ENCODE measurements around the gene TBC1D5.
A peak's percentile ranks its signal among the peaks of the same experiment; 100 is the strongest.

The TBC1D5 gene

GRCh38 chr3:17207979-17208378 is 534.5 kb downstream of the TBC1D5 start:
- Histone ChIP-seq H3K4me1 (ENCODE audit: control insufficient read depth, insufficient read depth, low read depth, low read length) (no peaks in the 10 kb centered on the region), H2AK5ac (ENCODE audit: low read length, severe bottlenecking) (no peak overlapping the region), H3K36me3 (ENCODE audit: control insufficient read depth in 1 of 2, insufficient read depth in 2 of 2, low read depth in 1 of 2, low read length in 2 of 2) (peaks cover 0 to 13% of the 10 kb centered on the region in 2 experiments), H4K91ac (ENCODE audit: low read length) (peak overlapping the region; percentile 15), H3K14ac (ENCODE audit: low read length in 2 of 2) (no peak overlapping the region), H2BK15ac (ENCODE audit: low read depth, poor library complexity, severe bottlenecking) (no peak overlapping the region), H2BK12ac (ENCODE audit: low read length in 2 of 2) (no peak overlapping the region), H3K4me3 (ENCODE audit: insufficient read depth in 1 of 2, low read depth in 1 of 2, low read length in 2 of 2) (no peak overlapping the region), H3K4ac (ENCODE audit: low read depth in 1 of 2, low read length in 2 of 2) (no peak overlapping the region), H3K9me3 (ENCODE audit: control insufficient read depth, low read length) (no peaks in the 10 kb centered on the region), H2AFZ (ENCODE audit: low read depth, low read length) (no peak overlapping the region), H4K8ac (ENCODE audit: low read length) (no peak overlapping the region), H2BK5ac (ENCODE audit: low read depth, low read length, poor library complexity, severe bottlenecking) (no peak overlapping the region), H3K18ac (ENCODE audit: low read depth in 1 of 2, low read length in 2 of 2) (no peak overlapping the region), H2BK120ac (ENCODE audit: low read depth, low read length) (no peak overlapping the region), H3K23ac (ENCODE audit: low read length in 2 of 2) (no peak overlapping the region), H3K9ac (ENCODE audit: low read length) (no peak overlapping the region), H3K27ac (ENCODE audit: low read length, poor library complexity, severe bottlenecking) (no peak overlapping the region), H3K79me1 (replicated peaks; ENCODE audit: low read length, poor library complexity, severe bottlenecking) (no peaks in the 10 kb centered on the region), H3K4me2 (ENCODE audit: low read length, poor library complexity, severe bottlenecking) (no peak overlapping the region), H3K27me3 (ENCODE audit: control insufficient read depth in 1 of 2, insufficient read depth in 1 of 2, low read length in 2 of 2) (no peaks in the 10 kb centered on the region)
- over 99% methylated on average over 4 of the region's 4 CpGs for WGBS
- DNase-seq, result no peak

DNA sequence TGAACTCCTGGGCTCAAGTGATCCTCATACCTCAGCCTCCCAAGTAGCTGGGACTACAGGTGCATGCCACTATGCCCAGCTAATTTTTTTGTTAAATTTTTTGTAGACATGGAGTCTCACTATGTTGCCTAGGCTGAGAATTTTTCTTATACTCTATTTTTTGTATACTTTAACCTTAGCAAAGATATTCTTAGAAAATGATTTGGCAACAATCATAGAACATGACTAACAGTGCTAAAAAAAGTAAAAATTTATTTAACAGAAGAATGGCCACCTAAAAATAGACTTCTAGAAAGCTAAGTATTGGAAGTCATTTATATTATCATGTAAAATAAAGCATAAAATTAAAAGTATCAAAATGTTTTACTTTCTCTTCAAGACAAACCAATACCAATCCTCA is 535.4 kb downstream of the TBC1D5 start:
- Histone ChIP-seq H3K9ac (ENCODE audit: low read length) (no peak overlapping the region), H3K36me3 (ENCODE audit: control insufficient read depth in 1 of 2, insufficient read depth in 2 of 2, low read depth in 1 of 2, low read length in 2 of 2) (peaks cover 5 to 11% of the 10 kb centered on the region in 2 experiments), H3K27me3 (ENCODE audit: control insufficient read depth in 1 of 2, insufficient read depth in 1 of 2, low read length in 2 of 2) (no peaks in the 10 kb centered on the region), H3K4ac (ENCODE audit: low read depth in 1 of 2, low read length in 2 of 2) (no peak overlapping the region), H3K9me3 (ENCODE audit: control insufficient read depth, low read length) (peaks cover 4% of the 10 kb centered on the region), H2BK120ac (ENCODE audit: low read depth, low read length) (no peak overlapping the region), H2BK15ac (ENCODE audit: low read depth, poor library complexity, severe bottlenecking) (no peak overlapping the region), H3K27ac (ENCODE audit: low read length, poor library complexity, severe bottlenecking) (no peak overlapping the region), H2BK12ac (ENCODE audit: low read length in 2 of 2) (no peak overlapping the region), H4K91ac (ENCODE audit: low read length) (no peak overlapping the region), H2BK5ac (ENCODE audit: low read depth, low read length, poor library complexity, severe bottlenecking) (no peak overlapping the region), H4K8ac (ENCODE audit: low read length) (no peak overlapping the region), H3K4me1 (ENCODE audit: control insufficient read depth, insufficient read depth, low read depth, low read length) (no peaks in the 10 kb centered on the region), H2AFZ (ENCODE audit: low read depth, low read length) (no peak overlapping the region), H3K18ac (ENCODE audit: low read depth in 1 of 2, low read length in 2 of 2) (no peak overlapping the region), H3K4me2 (ENCODE audit: low read length, poor library complexity, severe bottlenecking) (no peak overlapping the region), H3K14ac (ENCODE audit: low read length in 2 of 2) (no peak overlapping the region), H2AK5ac (ENCODE audit: low read length, severe bottlenecking) (no peak overlapping the region), H3K23ac (ENCODE audit: low read length in 2 of 2) (no peak overlapping the region), H3K4me3 (ENCODE audit: insufficient read depth in 1 of 2, low read depth in 1 of 2, low read length in 2 of 2) (no peak overlapping the region), H3K79me1 (replicated peaks; ENCODE audit: low read length, poor library complexity, severe bottlenecking) (no peaks in the 10 kb centered on the region)
- DNase-seq, result no peak

- 70% methylated on average over 2 of the region's 3 CpGs for WGBS
- H3K4ac ChIP-seq (ENCODE audit: low read depth in 1 of 2, low read length in 2 of 2), result no peak overlapping the region
- no peak overlapping the region for H3K4me2 ChIP-seq (ENCODE audit: low read length, poor library complexity, severe bottlenecking)
- H3K79me1 ChIP-seq (replicated peaks; ENCODE audit: low read length, poor library complexity, severe bottlenecking), result no peaks in the 10 kb centered on the region
- no peaks in the 10 kb centered on the region for H3K27me3 ChIP-seq (ENCODE audit: control insufficient read depth in 1 of 2, insufficient read depth in 1 of 2, low read length in 2 of 2)
- no peak overlapping the region for H2AFZ ChIP-seq (ENCODE audit: low read depth, low read length)
- H4K8ac ChIP-seq (ENCODE audit: low read length), result no peak overlapping the region
- H3K27ac ChIP-seq (ENCODE audit: low read length, poor library complexity, severe bottlenecking), result no peak overlapping the region
- no peak for DNase-seq
- no peak overlapping the region for H2BK5ac ChIP-seq (ENCODE audit: low read depth, low read length, poor library complexity, severe bottlenecking)
- H3K23ac ChIP-seq (ENCODE audit: low read length in 2 of 2), result no peak overlapping the region
- no peak overlapping the region for H3K9ac ChIP-seq (ENCODE audit: low read length)
- H2BK12ac ChIP-seq (ENCODE audit: low read length in 2 of 2), result no peak overlapping the region
- no peak overlapping the region for H3K18ac ChIP-seq (ENCODE audit: low read depth in 1 of 2, low read length in 2 of 2)
- no peaks in the 10 kb centered on the region for H3K4me1 ChIP-seq (ENCODE audit: control insufficient read depth, insufficient read depth, low read depth, low read length)
- no peak overlapping the region for H2BK120ac ChIP-seq (ENCODE audit: low read depth, low read length)
- H3K4me3 ChIP-seq (ENCODE audit: insufficient read depth in 1 of 2, low read depth in 1 of 2, low read length in 2 of 2), result no peak overlapping the region
- peaks cover 5% of the 10 kb centered on the region for H3K9me3 ChIP-seq (ENCODE audit: control insufficient read depth, low read length)
- H2AK5ac ChIP-seq (ENCODE audit: low read length, severe bottlenecking), result no peak overlapping the region
- no peak overlapping the region for H3K14ac ChIP-seq (ENCODE audit: low read length in 2 of 2)
- peaks cover 5 to 10% of the 10 kb centered on the region in 2 experiments for H3K36me3 ChIP-seq (ENCODE audit: control insufficient read depth in 1 of 2, insufficient read depth in 2 of 2, low read depth in 1 of 2, low read length in 2 of 2)
- no peak overlapping the region for H2BK15ac ChIP-seq (ENCODE audit: low read depth, poor library complexity, severe bottlenecking)
- H4K91ac ChIP-seq (ENCODE audit: low read length), result no peak overlapping the region
Observed at GRCh38 chr3:17204049-17204650, 538.3 kb downstream of the TBC1D5 start.

GRCh38 chr3:17201538-17201937 is 540.9 kb downstream of the TBC1D5 start:
- Histone ChIP-seq H2AFZ (ENCODE audit: low read depth, low read length) (no peak overlapping the region), H3K27me3 (ENCODE audit: control insufficient read depth in 1 of 2, insufficient read depth in 1 of 2, low read length in 2 of 2) (no peaks in the 10 kb centered on the region), H3K27ac (ENCODE audit: low read length, poor library complexity, severe bottlenecking) (no peak overlapping the region), H3K4me2 (ENCODE audit: low read length, poor library complexity, severe bottlenecking) (no peak overlapping the region), H2BK15ac (ENCODE audit: low read depth, poor library complexity, severe bottlenecking) (no peak overlapping the region), H3K14ac (ENCODE audit: low read length in 2 of 2) (no peak overlapping the region), H4K8ac (ENCODE audit: low read length) (no peak overlapping the region), H3K4me3 (ENCODE audit: insufficient read depth in 1 of 2, low read depth in 1 of 2, low read length in 2 of 2) (no peak overlapping the region), H2BK120ac (ENCODE audit: low read depth, low read length) (no peak overlapping the region), H3K18ac (ENCODE audit: low read depth in 1 of 2, low read length in 2 of 2) (no peak overlapping the region), H3K4ac (ENCODE audit: low read depth in 1 of 2, low read length in 2 of 2) (no peak overlapping the region), H4K91ac (ENCODE audit: low read length) (no peak overlapping the region), H2BK5ac (ENCODE audit: low read depth, low read length, poor library complexity, severe bottlenecking) (no peak overlapping the region), H3K9me3 (ENCODE audit: control insufficient read depth, low read length) (peaks cover 5% of the 10 kb centered on the region), H3K23ac (ENCODE audit: low read length in 2 of 2) (no peak overlapping the region), H2AK5ac (ENCODE audit: low read length, severe bottlenecking) (no peak overlapping the region), H2BK12ac (ENCODE audit: low read length in 2 of 2) (no peak overlapping the region), H3K79me1 (replicated peaks; ENCODE audit: low read length, poor library complexity, severe bottlenecking) (no peaks in the 10 kb centered on the region), H3K36me3 (ENCODE audit: control insufficient read depth in 1 of 2, insufficient read depth in 2 of 2, low read depth in 1 of 2, low read length in 2 of 2) (peaks cover 5 to 10% of the 10 kb centered on the region in 2 experiments), H3K9ac (ENCODE audit: low read length) (no peak overlapping the region), H3K4me1 (ENCODE audit: control insufficient read depth, insufficient read depth, low read depth, low read length) (no peaks in the 10 kb centered on the region)
- WGBS, result no CpG with 5 or more reads among the region's 2 CpGs
- DNase-seq, result no peak

Data from mesenchymal stem cell (in vitro differentiated cells and primary cell).